Activated naive CD4-positive, alpha-beta T cell treated with anti-CD3 and anti-CD28 coated beads, Interleukin-2, amount 50 U/mL, for 72 hours (primary cell): Measurements from ENCODE around the gene CACNA1E. TPM values are rescaled to one million over a fixed set of nuclear protein-coding genes. Genes with fewer than 3 reads are reported as not detected.
"Not testable (repeated sequence)": the region's sequence is repeated elsewhere in the genome, so short reads cannot be mapped to it uniquely, and the experiment has no call there.

Source experiments
- ATAC-seq, 2 donors: fragments of 150-1000 bp; cut with Tn5 transposase; 2 replicates each; pipeline ENCODE4 v1.10.0; 2021; ENCODE audit warnings: mild to moderate bottlenecking in 2 of 2, moderate library complexity in 2 of 2
- DNase-seq, 2 donors: peaks; one replicate each; pipeline ENCODE4 v3.0.0; 2021 to 2022; ENCODE audit warnings: low spot score in 2 of 2
- H3K27ac Mint-ChIP-seq, 2 donors: one replicate each; pipeline ENCODE4 v1.8.0; 2022; ENCODE audit warnings: mild to moderate bottlenecking in 2 of 2, mixed read lengths in 2 of 2
- H3K36me3 Mint-ChIP-seq, 2 donors: one replicate each; pipeline ENCODE4 v1.8.0; 2022; ENCODE audit warnings: mixed read lengths in 2 of 2
- H3K9me3 Mint-ChIP-seq, 2 donors: one replicate each; pipeline ENCODE4 v1.8.0; 2022; ENCODE audit warnings: mixed read lengths in 2 of 2
- total RNA-seq, 2 donors: library from RNA; stranded (reverse); gene quantifications; one replicate each; pipeline ENCODE4 v1.2.3, GENCODE V29; 2022

Gene CACNA1E
- total RNA-seq, 2 donors from 2014 or later: 0.02 to 0.16 TPM

- Mint-ChIP-seq H3K27ac (no peak overlapping the region), H3K9me3 (no peaks in the 10 kb centered on the region), H3K36me3 (no peaks in the 10 kb centered on the region)
- no peak for ATAC-seq
- DNase-seq: no peak
These were observed 55.5 kb downstream of the CACNA1E start for GRCh38 chr1:181538836-181539235.

DNA sequence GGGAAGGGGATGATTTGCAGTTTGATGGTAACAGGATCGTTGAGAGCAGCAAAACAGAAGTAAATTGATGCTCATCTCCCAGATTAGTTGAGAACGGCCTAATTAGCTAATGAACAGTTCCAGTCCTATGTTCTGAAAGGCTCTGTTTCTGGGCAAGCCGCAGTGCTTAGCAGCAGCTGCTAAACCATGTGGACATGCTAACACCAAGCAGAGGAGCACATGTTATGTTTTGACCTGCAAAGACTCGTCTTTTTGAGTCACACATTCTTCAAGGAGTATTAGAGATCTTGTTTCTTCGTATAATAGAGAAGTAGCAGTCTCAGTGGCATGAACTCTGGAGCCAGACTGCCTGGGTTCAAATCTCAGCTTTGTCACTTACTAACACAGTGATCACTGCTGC is 58.1 kb downstream of the CACNA1E start:
- no peak for ATAC-seq
- Mint-ChIP-seq H3K9me3 (no peaks in the 10 kb centered on the region), H3K27ac (no peak overlapping the region), H3K36me3 (no peaks in the 10 kb centered on the region)
- no peak for DNase-seq

DNA sequence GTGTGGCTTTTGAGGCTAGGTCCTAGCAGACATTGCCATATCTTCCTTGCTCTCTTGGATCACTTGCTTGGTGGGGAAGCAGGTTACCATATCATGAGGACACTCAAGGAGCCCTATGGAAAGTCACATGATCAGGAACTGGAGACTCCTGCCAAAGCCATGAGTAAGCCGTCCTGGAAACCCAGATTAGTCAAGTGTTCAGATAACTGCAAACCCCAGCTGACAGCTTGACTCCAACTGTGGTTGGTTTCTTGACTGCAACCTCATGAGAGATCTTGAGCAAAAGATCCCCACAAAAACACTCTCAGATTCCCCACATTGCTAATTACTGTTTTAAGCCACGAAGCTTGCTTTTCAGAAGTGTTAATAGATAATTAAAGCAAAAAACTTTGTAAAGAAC is 58.6 kb downstream of the CACNA1E start:
- DNase-seq (no peak), ATAC-seq (no peak)
- Mint-ChIP-seq H3K27ac (no peak overlapping the region), H3K36me3 (no peaks in the 10 kb centered on the region), H3K9me3 (no peaks in the 10 kb centered on the region)

DNA sequence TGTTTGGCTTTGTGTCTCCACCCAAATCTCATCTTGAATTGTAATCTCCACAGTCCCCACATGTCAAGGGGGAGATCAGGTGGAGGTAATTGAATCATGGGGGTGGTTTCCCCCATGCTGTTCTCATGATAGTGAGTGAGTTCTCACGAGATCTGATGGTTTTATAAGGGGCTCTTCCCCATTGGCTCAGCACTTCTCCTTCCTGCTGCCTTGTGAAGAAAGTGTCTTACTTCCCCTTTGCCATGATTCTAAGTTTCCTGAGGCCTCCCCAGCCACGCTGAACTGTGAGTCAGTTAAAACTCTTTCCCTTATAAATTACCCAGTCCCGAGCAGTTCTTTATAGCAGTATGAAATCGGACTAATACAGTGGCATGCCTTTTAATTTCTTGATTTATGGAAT is 59.1 kb downstream of the CACNA1E start:
- not testable (repeated sequence) for H3K36me3 Mint-ChIP-seq, DNase-seq, H3K27ac Mint-ChIP-seq, H3K9me3 Mint-ChIP-seq, ATAC-seq

DNA sequence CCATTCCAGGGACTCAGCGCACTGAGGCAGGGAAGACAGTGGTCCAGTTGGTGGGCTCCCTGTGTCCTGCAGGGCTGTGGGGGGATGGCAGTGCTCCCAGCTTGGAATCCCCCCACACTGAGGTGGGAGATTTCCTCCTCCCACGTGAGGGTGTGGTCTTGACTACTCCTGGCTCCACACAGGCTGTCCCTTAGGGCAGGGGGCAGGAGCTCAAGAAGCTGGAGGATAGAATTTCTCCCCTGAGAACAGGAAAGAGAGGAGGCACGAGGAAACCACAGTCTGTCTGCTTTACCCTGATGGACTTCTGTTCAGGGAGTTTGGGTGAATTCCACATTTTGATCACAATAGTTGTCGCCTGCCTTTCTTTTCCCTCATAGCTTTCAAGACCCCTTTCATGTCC is 62.1 kb downstream of the CACNA1E start:
- DNase-seq (no peak), ATAC-seq (no peak)
- H3K9me3 Mint-ChIP-seq: no peaks in the 10 kb centered on the region
- H3K27ac Mint-ChIP-seq: no peak overlapping the region
- no peaks in the 10 kb centered on the region for H3K36me3 Mint-ChIP-seq

- Mint-ChIP-seq H3K9me3 (no peaks in the 10 kb centered on the region), H3K36me3 (no peaks in the 10 kb centered on the region), H3K27ac (peak overlapping the region in 1 of 2 donors; percentile 22)
- DNase-seq: no peak
- no peak for ATAC-seq
These were observed 65.2 kb downstream of the CACNA1E start for GRCh38 chr1:181548497-181548896.

GRCh38 chr1:181551249-181551648 is 67.9 kb downstream of the CACNA1E start:
- H3K27ac Mint-ChIP-seq: no peak overlapping the region
- ATAC-seq (no peak), DNase-seq (no peak)
- H3K9me3 Mint-ChIP-seq: no peaks in the 10 kb centered on the region
- no peaks in the 10 kb centered on the region for H3K36me3 Mint-ChIP-seq

- Mint-ChIP-seq H3K36me3 (no peaks in the 10 kb centered on the region), H3K27ac (no peak overlapping the region), H3K9me3 (no peaks in the 10 kb centered on the region)
- ATAC-seq (no peak), DNase-seq (no peak)
These were observed 68.4 kb downstream of the CACNA1E start for GRCh38 chr1:181551754-181552153.

DNA sequence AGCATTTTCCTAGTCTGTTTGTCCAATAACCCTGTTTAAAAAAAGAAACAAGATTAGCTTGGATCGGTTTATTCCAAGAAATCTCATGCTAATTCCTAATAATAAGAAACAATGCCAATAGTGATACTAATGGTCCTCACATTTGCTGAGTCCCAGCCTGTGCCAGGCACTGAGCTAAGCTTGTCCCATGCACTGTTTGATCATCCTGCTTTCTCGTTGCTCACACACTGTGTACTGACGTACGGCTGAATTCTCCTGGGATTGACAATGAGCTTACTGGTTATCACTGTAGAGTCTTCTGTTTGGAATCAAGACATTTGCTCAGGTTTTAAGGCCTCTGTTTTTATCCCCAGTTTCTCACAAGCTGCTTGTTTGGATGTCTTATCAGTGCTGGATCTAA is 71.1 kb downstream of the CACNA1E start:
- Mint-ChIP-seq H3K27ac (no peak overlapping the region), H3K9me3 (no peaks in the 10 kb centered on the region), H3K36me3 (no peaks in the 10 kb centered on the region)
- DNase-seq (no peak), ATAC-seq (no peak)

DNA sequence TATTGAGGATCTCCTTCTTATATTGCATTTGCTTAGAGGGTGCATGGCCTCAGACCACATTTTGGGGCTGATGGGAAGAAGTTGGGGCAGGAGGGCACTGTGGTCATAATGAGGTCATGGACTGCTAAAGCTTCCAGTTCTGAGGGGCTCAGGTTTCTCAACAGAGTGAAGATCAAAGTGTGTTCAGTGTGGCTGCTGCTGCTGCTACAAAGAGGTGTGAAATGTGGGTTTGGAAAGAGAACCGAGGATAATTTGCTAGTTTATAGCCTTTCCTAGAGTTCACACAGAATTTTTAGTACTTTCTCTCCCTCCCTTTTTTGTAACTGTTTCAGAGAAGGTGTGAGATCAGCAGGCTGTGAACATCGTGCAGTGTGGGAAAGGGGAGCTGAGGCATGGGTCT is 73.3 kb downstream of the CACNA1E start:
- DNase-seq (no peak), ATAC-seq (no peak)
- Mint-ChIP-seq H3K9me3 (no peaks in the 10 kb centered on the region), H3K27ac (no peak overlapping the region), H3K36me3 (no peaks in the 10 kb centered on the region)

DNA sequence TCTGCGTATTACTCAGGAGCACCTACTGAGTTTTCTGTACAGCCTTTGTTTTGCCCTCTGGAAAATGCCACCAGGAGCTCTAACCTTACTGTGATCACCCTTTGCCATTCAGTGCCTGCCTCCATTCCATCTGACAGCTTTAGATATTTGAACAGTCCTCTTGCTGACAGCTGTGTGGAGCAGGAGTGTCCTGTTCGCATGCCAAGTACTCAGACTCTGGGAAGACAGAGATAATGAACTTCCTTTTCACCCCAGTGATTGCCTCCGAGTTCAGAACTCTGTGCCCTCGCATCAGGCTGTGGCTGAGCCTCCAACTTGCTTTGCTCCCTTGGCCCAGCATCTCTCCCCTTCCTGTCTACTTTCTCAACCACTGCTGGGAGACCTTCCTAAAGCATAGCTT is 74.0 kb downstream of the CACNA1E start:
- DNase-seq (no peak), ATAC-seq (no peak)
- Mint-ChIP-seq H3K9me3 (no peaks in the 10 kb centered on the region), H3K27ac (no peak overlapping the region), H3K36me3 (no peaks in the 10 kb centered on the region)

DNA sequence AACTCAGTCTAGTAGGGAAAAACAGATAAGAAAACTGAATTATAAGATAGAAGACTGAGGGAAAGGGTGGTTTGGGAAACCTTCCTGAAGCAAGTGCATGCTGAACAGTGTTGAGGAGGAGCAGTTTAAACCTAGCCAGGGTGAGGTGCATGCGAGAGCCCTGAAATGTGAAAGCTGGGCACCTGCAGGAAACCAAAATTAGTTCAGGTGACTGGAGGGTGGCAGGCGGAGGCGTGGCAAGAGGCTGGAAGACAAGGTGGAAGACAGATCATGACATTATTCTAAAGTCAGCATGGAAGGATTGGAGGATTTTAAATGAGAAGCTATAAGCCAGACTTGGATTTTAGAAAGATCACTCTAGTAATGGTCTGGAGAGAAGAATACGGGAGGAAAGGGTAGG is 75.1 kb downstream of the CACNA1E start:
- DNase-seq: no peak
- H3K27ac Mint-ChIP-seq: no peak overlapping the region
- no peaks in the 10 kb centered on the region for H3K9me3 Mint-ChIP-seq
- ATAC-seq: no peak
- no peaks in the 10 kb centered on the region for H3K36me3 Mint-ChIP-seq

DNA sequence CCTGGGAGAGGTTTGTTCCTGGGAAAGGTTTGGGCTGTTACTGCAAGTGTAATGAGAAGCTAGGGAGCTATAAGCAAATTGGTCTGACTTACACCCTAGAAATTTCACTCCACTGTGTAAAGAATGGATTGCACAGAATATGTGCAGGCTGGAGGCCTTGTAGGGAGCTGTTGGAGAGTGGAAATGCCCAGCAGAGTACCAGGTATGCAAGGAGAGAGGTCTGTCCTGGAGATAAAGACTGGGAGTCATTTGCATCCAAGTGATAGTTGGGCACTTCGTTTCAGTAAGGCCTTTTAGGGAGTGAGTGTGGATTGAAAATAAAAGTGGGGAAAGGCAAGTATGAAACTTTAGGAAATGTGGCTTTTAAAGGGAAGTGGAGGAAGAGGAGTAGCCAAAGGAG is 75.8 kb downstream of the CACNA1E start:
- Mint-ChIP-seq H3K36me3 (no peaks in the 10 kb centered on the region), H3K9me3 (no peaks in the 10 kb centered on the region), H3K27ac (no peak overlapping the region)
- ATAC-seq (no peak), DNase-seq (no peak)

DNA sequence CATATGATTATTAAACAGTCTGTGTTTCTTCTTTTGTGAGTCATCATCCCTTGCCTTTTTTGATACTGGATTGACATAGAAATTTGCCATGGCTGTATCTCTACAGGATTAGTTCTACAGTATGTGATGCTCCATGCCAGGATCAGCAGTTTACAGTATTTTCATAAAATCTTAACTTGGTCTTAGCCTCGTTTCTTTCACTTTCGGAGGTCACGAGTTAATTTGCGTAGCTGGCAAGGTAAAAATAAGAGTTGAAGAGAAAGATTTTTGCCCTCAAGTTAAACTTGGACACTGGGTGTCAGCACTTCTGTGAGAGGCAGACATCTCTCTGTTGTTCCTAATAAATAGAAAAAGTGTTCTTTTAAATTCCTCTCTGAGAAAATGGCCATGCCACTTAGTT is 79.1 kb downstream of the CACNA1E start:
- DNase-seq (no peak), ATAC-seq (no peak)
- no peaks in the 10 kb centered on the region for H3K9me3 Mint-ChIP-seq
- no peak overlapping the region for H3K27ac Mint-ChIP-seq
- no peaks in the 10 kb centered on the region for H3K36me3 Mint-ChIP-seq

DNA sequence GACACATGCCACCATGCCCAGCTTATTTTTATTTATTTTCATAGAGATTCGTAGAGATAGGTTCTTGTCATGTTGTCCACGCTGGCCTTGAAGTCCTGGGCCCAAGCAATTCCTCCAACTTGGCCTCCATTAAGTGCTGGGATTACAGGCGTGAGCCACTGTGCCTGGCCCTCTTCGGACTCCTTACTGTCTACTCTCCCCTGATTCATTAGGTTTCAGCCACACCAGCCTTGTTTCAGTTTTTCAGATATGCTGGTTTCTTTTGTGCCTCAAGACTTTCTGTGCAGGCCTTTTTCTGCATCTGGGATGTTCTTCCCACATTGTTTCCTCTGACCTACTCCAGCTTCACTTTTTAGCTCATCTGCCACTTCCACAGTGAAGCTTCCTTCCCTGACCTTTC is 85.4 kb downstream of the CACNA1E start:
- Mint-ChIP-seq H3K9me3 (no peaks in the 10 kb centered on the region), H3K27ac (no peak overlapping the region), H3K36me3 (no peaks in the 10 kb centered on the region)
- DNase-seq (no peak), ATAC-seq (no peak)

DNA sequence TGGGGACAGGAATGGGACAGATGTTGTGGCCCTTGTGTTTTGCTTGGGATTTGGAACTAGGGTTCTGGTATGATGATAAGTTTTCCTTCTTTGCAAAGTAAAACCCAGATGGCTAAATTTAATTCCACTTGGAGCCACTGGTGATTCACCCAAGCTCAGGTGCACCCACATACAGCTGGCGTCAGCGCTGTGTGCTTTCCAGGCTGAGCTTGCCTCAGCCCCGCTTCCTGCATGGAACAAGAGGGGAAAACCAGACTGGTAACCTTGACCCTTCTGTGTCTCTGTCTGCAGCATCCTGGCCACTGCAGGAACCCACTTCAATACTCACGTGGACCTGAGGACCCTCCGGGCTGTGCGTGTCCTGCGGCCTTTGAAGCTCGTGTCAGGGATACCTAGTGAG is 94.2 kb downstream of the CACNA1E start:
- H3K9me3 Mint-ChIP-seq: no peaks in the 10 kb centered on the region
- no peak overlapping the region for H3K27ac Mint-ChIP-seq
- DNase-seq (no peak), ATAC-seq (no peak)
- H3K36me3 Mint-ChIP-seq: no peaks in the 10 kb centered on the region

- Mint-ChIP-seq H3K27ac (no peak overlapping the region), H3K36me3 (no peaks in the 10 kb centered on the region), H3K9me3 (no peaks in the 10 kb centered on the region)
- ATAC-seq: no peak
- DNase-seq: no peak
These were observed 100.3 kb downstream of the CACNA1E start for GRCh38 chr1:181583598-181583997.

- H3K9me3 Mint-ChIP-seq: no peaks in the 10 kb centered on the region
- ATAC-seq (no peak), DNase-seq (no peak)
- no peak overlapping the region for H3K27ac Mint-ChIP-seq
- H3K36me3 Mint-ChIP-seq: no peaks in the 10 kb centered on the region
These were observed 104.6 kb downstream of the CACNA1E start for GRCh38 chr1:181587870-181588438.

GRCh38 chr1:181588631-181589030 is 105.3 kb downstream of the CACNA1E start:
- DNase-seq: no peak
- no peaks in the 10 kb centered on the region for H3K9me3 Mint-ChIP-seq
- ATAC-seq: no peak
- no peaks in the 10 kb centered on the region for H3K36me3 Mint-ChIP-seq
- H3K27ac Mint-ChIP-seq: no peak overlapping the region
